HL-60 (cell line): ENCODE measurements around the gene CATSPERD.

Source experiments
- DNase-seq, 2 experiments: peaks; one replicate each; pipeline ENCODE4 v3.0.0-alpha.2; 2010 to 2020; ENCODE audit warnings: low read depth in 1 of 2, low spot score in 1 of 2
- H3K27ac ChIP-seq: fragments of 250-450 bp; sonication (Bioruptor Pico); replicated peaks from 2 replicates; pipeline ENCODE4 v1.5.1; 2020; ENCODE audit warnings: mild to moderate bottlenecking, moderate library complexity
- H3K27me3 ChIP-seq: fragments of 250-450 bp; sonication (Bioruptor Pico); 2 replicates; pipeline ENCODE4 v1.5.1; 2021; ENCODE audit warnings: mild to moderate bottlenecking, moderate library complexity; ENCODE audit not compliant: insufficient read depth, poor library complexity, severe bottlenecking
- H3K4me3 ChIP-seq: replicated peaks from 2 replicates; pipeline ENCODE4 v1.5.1; 2011; ENCODE audit warnings: mild to moderate bottlenecking, control low read depth, low read length; ENCODE audit not compliant: insufficient read depth
- GABPA ChIP-seq: IDR thresholded peaks from 2 replicates; pipeline ENCODE4 v1.6.1; 2012; ENCODE audit warnings: low read depth
- POLR2AphosphoS5 ChIP-seq: IDR thresholded peaks from 2 replicates; pipeline ENCODE4 v1.6.1; 2012; ENCODE audit warnings: low read depth
- SPI1 ChIP-seq: IDR thresholded peaks from 2 replicates; pipeline ENCODE4 v1.6.1; 2012; ENCODE audit warnings: low read depth, mild to moderate bottlenecking, borderline replicate concordance
- TF ChIP-seq, protein P1 (sequence below): IDR thresholded peaks from 2 replicates; pipeline ENCODE4 v1.6.1; 2012; ENCODE audit warnings: low read depth; ENCODE audit not compliant: insufficient replicate concordance
- TF ChIP-seq, protein P2 (sequence below): IDR thresholded peaks from one replicate; pipeline ENCODE4 v1.5.1; 2011; ENCODE audit warnings: low read length, control low read depth, inconsistent platforms; ENCODE audit not compliant: insufficient read depth

CATSPERD gene

DNA sequence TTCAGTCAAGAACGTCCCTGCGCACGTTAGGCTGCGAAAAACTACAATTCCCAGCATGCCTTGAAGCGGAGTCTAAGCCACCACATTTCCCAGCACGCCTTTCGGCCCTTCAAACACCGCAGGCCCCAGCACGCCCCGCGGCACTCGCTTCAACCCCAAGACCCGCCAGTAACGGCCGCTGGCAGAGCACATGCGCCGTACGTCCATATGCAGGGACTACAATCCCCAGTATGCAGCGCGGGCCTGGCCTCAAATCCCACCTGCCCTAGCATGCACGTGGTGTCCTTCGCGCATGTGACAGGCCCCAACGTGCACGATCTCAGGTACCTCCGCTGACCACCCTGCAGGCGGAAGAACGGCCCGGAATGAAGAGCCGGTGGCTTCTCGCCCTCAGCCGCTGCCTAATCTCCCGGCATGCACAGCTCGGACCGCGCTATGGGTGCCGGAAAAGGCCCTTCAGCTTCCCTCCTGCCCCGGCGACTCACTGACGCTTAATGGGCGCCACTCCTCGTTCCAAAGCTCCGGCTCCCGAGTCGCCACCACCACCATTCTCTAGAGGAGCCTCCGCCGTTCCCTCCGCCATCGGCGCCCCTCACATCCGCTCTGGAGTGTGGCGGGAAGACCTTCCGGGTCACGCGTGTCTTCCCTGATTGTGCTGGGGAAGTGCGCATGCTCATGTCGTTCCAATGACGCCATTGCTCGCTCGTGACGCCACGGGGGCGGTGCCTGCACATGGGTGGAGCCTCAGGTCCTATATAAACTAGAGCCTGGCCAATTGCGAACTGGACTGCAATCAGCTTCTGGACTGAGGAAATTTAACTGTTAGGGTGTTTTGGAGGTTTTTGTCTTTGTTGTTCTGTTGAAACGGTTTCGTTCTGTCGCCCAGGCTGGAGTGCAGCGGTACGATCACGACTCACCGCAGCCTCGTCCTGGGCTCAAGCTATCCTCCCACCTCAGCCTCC is 70.4 kb downstream of the CATSPERD start, which contains the start of gene DUS3L:
TSS of gene DUS3L (minus strand) at position 605 of the 962 bp plus-strand sequence. CDS start at position 583, 22 bp downstream.
- H3K4me3 ChIP-seq: peak within 1 kb of the TSS; percentile 60

DNA sequence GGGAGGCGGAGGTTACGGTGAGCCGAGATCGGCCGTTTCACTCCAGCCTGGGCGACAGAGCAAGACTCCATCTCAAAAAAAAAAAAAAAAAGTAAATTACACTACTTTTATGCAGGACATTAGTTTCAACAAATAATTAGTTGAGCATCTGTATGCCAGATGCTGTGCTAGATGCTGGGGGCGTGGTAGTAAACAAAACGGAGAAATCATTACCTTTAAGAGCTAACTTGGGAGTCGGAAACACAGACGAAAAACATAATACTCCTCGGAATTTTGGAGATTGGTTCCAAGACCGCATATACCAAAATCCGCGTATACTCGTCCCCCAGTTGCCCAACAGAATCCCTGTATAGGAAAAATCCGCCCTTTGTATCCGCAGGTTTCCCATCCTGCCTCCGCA is 71.8 kb downstream of the CATSPERD start:
- TF ChIP-seq SPI1 (no peak), GABPA (no peak), POLR2AphosphoS5 (no peak)
- TF ChIP-seq, protein P1, sequence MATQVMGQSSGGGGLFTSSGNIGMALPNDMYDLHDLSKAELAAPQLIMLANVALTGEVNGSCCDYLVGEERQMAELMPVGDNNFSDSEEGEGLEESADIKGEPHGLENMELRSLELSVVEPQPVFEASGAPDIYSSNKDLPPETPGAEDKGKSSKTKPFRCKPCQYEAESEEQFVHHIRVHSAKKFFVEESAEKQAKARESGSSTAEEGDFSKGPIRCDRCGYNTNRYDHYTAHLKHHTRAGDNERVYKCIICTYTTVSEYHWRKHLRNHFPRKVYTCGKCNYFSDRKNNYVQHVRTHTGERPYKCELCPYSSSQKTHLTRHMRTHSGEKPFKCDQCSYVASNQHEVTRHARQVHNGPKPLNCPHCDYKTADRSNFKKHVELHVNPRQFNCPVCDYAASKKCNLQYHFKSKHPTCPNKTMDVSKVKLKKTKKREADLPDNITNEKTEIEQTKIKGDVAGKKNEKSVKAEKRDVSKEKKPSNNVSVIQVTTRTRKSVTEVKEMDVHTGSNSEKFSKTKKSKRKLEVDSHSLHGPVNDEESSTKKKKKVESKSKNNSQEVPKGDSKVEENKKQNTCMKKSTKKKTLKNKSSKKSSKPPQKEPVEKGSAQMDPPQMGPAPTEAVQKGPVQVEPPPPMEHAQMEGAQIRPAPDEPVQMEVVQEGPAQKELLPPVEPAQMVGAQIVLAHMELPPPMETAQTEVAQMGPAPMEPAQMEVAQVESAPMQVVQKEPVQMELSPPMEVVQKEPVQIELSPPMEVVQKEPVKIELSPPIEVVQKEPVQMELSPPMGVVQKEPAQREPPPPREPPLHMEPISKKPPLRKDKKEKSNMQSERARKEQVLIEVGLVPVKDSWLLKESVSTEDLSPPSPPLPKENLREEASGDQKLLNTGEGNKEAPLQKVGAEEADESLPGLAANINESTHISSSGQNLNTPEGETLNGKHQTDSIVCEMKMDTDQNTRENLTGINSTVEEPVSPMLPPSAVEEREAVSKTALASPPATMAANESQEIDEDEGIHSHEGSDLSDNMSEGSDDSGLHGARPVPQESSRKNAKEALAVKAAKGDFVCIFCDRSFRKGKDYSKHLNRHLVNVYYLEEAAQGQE: no peak
- no peak overlapping the region for H3K27ac ChIP-seq
- no peaks in the 10 kb centered on the region for H3K27me3 ChIP-seq
- DNase-seq: no peak
- no peak overlapping the region for H3K4me3 ChIP-seq

More for the DNA sequence above, 70.4 kb downstream of the CATSPERD start, which contains the start of gene DUS3L:
- H3K27me3 ChIP-seq: no peaks in the 10 kb centered on the region
- H3K27ac ChIP-seq: peak within 1 kb of the TSS; percentile 100
- peak; percentile 96 to 99 for DNase-seq
- TF ChIP-seq POLR2AphosphoS5 (peak; percentile 91), GABPA (peak; percentile 92), SPI1 (peak; percentile 5; the same call in 1 of the 2 replicates)
- TF ChIP-seq, protein P1: peak; percentile 54
- TF ChIP-seq, protein P2, sequence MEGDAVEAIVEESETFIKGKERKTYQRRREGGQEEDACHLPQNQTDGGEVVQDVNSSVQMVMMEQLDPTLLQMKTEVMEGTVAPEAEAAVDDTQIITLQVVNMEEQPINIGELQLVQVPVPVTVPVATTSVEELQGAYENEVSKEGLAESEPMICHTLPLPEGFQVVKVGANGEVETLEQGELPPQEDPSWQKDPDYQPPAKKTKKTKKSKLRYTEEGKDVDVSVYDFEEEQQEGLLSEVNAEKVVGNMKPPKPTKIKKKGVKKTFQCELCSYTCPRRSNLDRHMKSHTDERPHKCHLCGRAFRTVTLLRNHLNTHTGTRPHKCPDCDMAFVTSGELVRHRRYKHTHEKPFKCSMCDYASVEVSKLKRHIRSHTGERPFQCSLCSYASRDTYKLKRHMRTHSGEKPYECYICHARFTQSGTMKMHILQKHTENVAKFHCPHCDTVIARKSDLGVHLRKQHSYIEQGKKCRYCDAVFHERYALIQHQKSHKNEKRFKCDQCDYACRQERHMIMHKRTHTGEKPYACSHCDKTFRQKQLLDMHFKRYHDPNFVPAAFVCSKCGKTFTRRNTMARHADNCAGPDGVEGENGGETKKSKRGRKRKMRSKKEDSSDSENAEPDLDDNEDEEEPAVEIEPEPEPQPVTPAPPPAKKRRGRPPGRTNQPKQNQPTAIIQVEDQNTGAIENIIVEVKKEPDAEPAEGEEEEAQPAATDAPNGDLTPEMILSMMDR: no peak

DNA sequence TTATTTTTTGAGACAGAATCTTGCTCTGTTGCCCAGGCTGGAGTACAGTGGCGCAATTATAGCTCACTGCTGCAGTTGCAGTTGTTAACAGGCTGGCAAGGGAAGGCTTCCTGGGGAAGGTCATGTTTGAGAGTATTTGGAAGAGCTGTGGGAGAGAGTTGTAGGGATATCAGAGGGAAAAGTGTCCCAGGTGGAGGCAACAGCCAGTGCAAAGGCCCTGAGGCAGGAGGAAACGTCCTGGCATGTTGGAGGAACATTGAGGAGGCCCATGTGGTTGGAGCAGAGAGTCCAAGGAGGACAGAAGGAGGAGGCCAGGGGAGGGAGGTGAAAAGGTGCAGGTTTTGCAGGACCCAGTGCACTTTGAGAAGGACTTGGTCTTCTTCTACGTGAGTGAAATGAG is 72.8 kb downstream of the CATSPERD start:
- no peak for DNase-seq
- H3K4me3 ChIP-seq: no peak overlapping the region
- no peaks in the 10 kb centered on the region for H3K27me3 ChIP-seq
- no peak overlapping the region for H3K27ac ChIP-seq
- TF ChIP-seq, protein P1: no peak
- TF ChIP-seq, protein P2: no peak
- TF ChIP-seq GABPA (no peak), POLR2AphosphoS5 (no peak), SPI1 (no peak)
